Common myeloid progenitor, CD34-positive (primary cell): Measurements from ENCODE around the gene MEIOSIN.
"Not testable (repeated sequence)": the region's sequence is repeated elsewhere in the genome, so short reads cannot be mapped to it uniquely, and the experiment has no call there.

Experiments
- CTCF ChIA-PET: fragments of 350-600 bp; sonication (Branson Sonifier 250); formaldehyde crosslinking; loops from one replicate; lab custom pipeline; 2021; ENCODE audit warnings: antibody characterized with exemption; lab: Charles Lee
- POLR2A ChIA-PET: fragments of 350-600 bp; sonication (Branson Sonifier 250); formaldehyde crosslinking; loops from one replicate; lab custom pipeline; 2021; ENCODE audit warnings: antibody characterized with exemption; lab: Charles Lee
- DNase-seq, 3 donors: peaks; one replicate each; pipeline versions ENCODE4 v3.0.0 to v3.0.0-alpha.2; 2013
- H3K27ac ChIP-seq, 2 experiments: 1 replicate in 1 of 2; 2 replicates in 1 of 2; pipeline ENCODE4 v1.7.0; 2013; ENCODE audit warnings: inconsistent platforms in 2 of 2, low read length in 2 of 2, mild to moderate bottlenecking in 2 of 2, low read depth in 1 of 2, moderate library complexity in 1 of 2; ENCODE audit not compliant: severe bottlenecking in 2 of 2, insufficient read depth in 1 of 2, poor library complexity in 1 of 2
- H3K27me3 ChIP-seq, 5 experiments: replicated peaks in 2 of 5; 1 replicate in 3 of 5; 2 replicates in 2 of 5; pipeline versions ENCODE4 v1.6.1 to v1.7.0; 2013; ENCODE audit warnings: low read length in 4 of 5, mild to moderate bottlenecking in 2 of 5, moderate library complexity in 2 of 5, inconsistent platforms in 1 of 5; ENCODE audit not compliant: insufficient read depth in 5 of 5, control insufficient read depth in 4 of 5
- H3K36me3 ChIP-seq, 4 experiments: 1 replicate in 2 of 4; 2 replicates in 2 of 4; pipeline versions ENCODE4 v1.6.1 to v1.7.0; 2013; ENCODE audit warnings: low read length in 3 of 4, control low read depth in 1 of 4, mild to moderate bottlenecking in 1 of 4; ENCODE audit not compliant: control insufficient read depth in 4 of 4, insufficient read depth in 4 of 4
- H3K4me1 ChIP-seq, 4 experiments: 1 replicate in 3 of 4; 2 replicates in 1 of 4; pipeline versions ENCODE4 v1.6.1 to v1.7.1; 2013; ENCODE audit warnings: low read length in 3 of 4, mild to moderate bottlenecking in 3 of 4, control low read depth in 1 of 4, inconsistent platforms in 1 of 4, moderate library complexity in 1 of 4; ENCODE audit not compliant: control insufficient read depth in 4 of 4, insufficient read depth in 4 of 4; ENCODE audit errors: control extremely low read depth in 1 of 4
- H3K4me3 ChIP-seq, 7 experiments: 1 replicate in 4 of 7; 2 replicates in 3 of 7; pipeline versions ENCODE4 v1.5.1 to v1.7.0; 2013; ENCODE audit warnings: mild to moderate bottlenecking in 7 of 7, low read length in 6 of 7, moderate library complexity in 6 of 7, inconsistent platforms in 2 of 7, low read depth in 2 of 7, control low read depth in 1 of 7; ENCODE audit not compliant: insufficient read depth in 4 of 7, control insufficient read depth in 1 of 7; ENCODE audit errors: extremely low read depth in 1 of 7
- H3K9me3 ChIP-seq, 5 experiments: 1 replicate in 4 of 5; 2 replicates in 1 of 5; pipeline versions ENCODE4 v1.6.1 to v1.7.1; 2013; ENCODE audit warnings: low read length in 4 of 5, mild to moderate bottlenecking in 2 of 5, inconsistent platforms in 1 of 5, low read depth in 1 of 5, moderate library complexity in 1 of 5; ENCODE audit not compliant: control insufficient read depth in 4 of 5, insufficient read depth in 2 of 5; ENCODE audit errors: control extremely low read depth in 1 of 5
- WGBS: methylation state at CpG from one replicate; pipeline ENCODE4 v1.1.5; 2013; ENCODE audit not compliant: insufficient coverage; 5-methylcytosine and 5-hydroxymethylcytosine counted together

The MEIOSIN gene

DNA sequence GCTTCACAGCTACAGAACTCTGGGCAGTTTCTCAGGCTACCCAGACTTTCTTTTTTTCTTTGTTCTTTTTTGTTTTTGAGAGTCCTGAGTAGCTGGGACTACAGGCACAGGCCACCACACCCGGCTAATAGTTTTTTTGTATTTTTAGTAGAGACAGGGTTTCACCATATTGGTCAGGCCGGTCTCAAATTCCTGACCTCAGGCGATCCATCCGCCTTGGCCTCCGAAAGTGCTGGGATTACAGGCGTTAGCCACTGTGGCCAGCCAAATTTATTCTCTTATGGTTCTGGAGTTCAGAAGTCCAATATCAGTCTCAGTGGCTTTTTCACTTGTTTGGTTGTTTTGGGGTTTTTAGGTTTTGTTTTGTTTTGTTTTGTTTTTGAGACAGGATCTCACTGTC is 12.4 kb downstream of the MEIOSIN start:
- no peaks in the 10 kb centered on the region for H3K9me3 ChIP-seq
- ChIA-PET POLR2A (no interaction called here), CTCF (no interaction called here)
- no peak overlapping the region for H3K4me3 ChIP-seq
- 97% methylated on average over 5 of the region's 6 CpGs for WGBS
- H3K4me1 ChIP-seq = no peaks in the 10 kb centered on the region
- no peak overlapping the region for H3K27ac ChIP-seq
- DNase-seq = no peak
- no peaks in the 10 kb centered on the region for H3K36me3 ChIP-seq
- H3K27me3 ChIP-seq = peaks cover 0 to 8% (median 2%) of the 10 kb centered on the region in 5 experiments

DNA sequence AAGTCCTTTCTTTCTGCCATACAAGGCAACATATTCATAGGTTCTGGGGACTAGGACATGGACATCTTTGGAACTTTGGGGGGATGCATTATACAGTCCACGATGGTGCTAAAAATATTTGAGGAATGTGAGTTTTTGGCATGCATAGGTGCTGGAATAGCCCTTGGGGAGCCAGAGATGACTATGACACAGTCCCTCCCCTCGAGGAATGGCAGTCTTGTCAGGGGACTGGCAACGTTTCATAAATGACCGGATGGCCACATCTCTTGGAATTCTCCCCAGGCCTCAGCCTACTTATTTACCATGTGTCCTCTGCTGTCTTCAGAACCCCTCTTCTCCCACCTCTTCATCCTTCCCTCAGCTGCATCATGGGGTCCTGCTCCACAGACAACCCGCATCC is 13.6 kb downstream of the MEIOSIN start:
- ChIA-PET POLR2A (no interaction called here), CTCF (no interaction called here)
- H3K36me3 ChIP-seq = no peaks in the 10 kb centered on the region
- DNase-seq = no peak
- no peak overlapping the region for H3K4me3 ChIP-seq
- H3K27ac ChIP-seq = no peak overlapping the region
- 100% methylated on average over 2 of the region's 5 CpGs for whole genome bisulfite sequencing
- no peaks in the 10 kb centered on the region for H3K9me3 ChIP-seq
- H3K4me1 ChIP-seq = no peaks in the 10 kb centered on the region
- H3K27me3 ChIP-seq = peaks cover 0 to 8% (median 2%) of the 10 kb centered on the region in 5 experiments

DNA sequence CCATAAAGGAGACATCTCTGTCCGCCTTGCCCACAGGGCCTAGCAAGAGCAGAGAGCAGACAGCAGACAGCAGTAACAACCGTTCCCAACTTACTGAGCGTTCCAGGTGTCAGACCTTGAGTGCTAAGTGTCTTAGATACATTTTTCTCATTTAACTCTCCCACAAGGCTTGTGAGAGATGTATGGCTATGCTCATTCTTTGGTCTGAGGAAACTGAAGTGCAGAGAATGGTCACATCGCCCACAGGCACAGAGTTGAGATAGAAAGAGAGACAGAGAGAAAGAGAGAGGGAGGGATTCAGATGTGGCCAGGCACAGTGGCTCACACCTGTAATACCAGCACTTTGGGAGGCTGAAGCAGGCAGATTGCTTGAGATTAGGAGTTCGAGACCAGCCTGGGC is 14.3 kb downstream of the MEIOSIN start:
- no peaks in the 10 kb centered on the region for H3K9me3 ChIP-seq
- no peak for DNase-seq
- no peak overlapping the region for H3K27ac ChIP-seq
- ChIA-PET CTCF (no interaction called here), POLR2A (no interaction called here)
- no peak overlapping the region for H3K4me3 ChIP-seq
- H3K36me3 ChIP-seq = no peaks in the 10 kb centered on the region
- H3K27me3 ChIP-seq = peaks cover 0 to 8% (median 2%) of the 10 kb centered on the region in 5 experiments
- WGBS = 90% methylated on average over 4 of the region's 5 CpGs
- H3K4me1 ChIP-seq = no peaks in the 10 kb centered on the region

DNA sequence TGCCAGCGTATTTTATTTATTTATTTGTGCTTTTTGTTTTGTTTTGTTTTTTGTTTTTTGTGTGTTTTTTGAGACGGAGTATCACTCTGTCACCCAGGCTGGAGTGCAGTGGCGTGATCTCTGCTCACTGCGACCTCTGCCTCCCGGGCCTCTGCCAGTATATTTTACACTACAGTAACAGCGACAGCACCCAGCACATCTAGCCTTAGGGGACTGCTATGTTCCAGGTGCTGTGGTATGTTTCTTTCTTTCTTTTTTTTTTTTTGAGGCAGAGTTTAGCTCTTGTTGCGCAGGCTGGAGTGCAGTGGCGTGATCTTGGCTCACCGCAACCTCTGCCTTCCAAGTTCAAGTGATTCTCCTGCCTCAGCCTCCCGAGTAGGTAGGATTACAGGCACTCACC is 18.2 kb downstream of the MEIOSIN start:
- WGBS = 100% methylated on average over 2 of the region's 10 CpGs
- H3K27ac ChIP-seq, H3K9me3 ChIP-seq, H3K4me1 ChIP-seq, H3K27me3 ChIP-seq, DNase-seq, CTCF ChIA-PET, H3K4me3 ChIP-seq, H3K36me3 ChIP-seq, POLR2A ChIA-PET: not testable (repeated sequence)

DNA sequence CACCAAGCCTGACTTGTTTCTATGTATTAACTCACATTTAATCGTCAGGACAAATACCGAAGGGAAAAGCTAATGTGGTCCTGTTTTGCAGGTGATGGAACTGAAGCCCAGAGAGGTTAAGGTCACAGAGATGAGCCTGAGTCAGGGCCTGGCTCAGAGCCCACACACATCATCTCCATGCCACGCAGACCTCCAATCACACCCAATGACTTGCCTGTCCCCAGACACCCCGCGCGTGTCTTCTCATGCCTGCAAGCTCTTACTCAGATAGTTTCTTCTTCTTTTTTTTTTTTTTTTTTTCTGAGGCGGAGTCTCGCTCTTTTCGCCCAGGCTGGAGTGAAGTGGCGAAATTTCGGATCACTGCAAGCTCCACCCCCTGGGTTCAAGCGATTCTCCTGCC is 19.4 kb downstream of the MEIOSIN start:
- no peaks in the 10 kb centered on the region for H3K9me3 ChIP-seq
- WGBS = 98% methylated on average over 9 of the region's 12 CpGs
- H3K4me1 ChIP-seq = no peaks in the 10 kb centered on the region
- no peak overlapping the region for H3K4me3 ChIP-seq
- no peak overlapping the region for H3K27ac ChIP-seq
- H3K27me3 ChIP-seq = peaks cover 0 to 6% (median 0%) of the 10 kb centered on the region in 5 experiments
- H3K36me3 ChIP-seq = no peaks in the 10 kb centered on the region
- DNase-seq = no peak
- POLR2A ChIA-PET = no interaction called here
- CTCF ChIA-PET = interaction anchor here (0.8 to 1.9 kb wide), 2 partner anchors 10 to 17 kb away, joined by 3 to 6 read pairs; no protein-coding TSS in a partner anchor

DNA sequence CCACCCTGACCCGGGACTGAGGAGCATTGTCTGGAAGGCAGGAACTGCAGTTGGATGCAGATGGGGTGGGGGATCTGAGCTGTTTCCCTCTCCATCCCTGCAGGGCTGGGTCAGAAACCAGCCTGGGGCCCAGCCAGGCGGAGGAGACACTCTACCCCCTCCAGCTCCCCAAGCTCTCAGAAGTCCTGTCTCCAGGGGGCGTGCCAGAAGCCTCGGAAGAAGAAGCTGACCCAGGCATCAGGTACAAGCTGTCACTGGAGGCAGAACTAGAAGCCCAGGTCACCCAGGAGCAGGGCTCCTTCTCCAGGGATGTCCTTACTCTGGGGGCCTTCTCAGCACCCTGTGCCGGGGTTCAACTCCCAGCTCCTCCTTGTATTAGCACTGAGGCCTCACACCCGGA is 20.3 kb downstream of the MEIOSIN start:
- DNase-seq = no peak
- Histone ChIP-seq H3K9me3 (no peaks in the 10 kb centered on the region), H3K36me3 (no peaks in the 10 kb centered on the region), H3K27me3 (peaks cover 0 to 6% (median 0%) of the 10 kb centered on the region in 5 experiments), H3K4me3 (no peak overlapping the region), H3K27ac (no peak overlapping the region), H3K4me1 (no peaks in the 10 kb centered on the region)
- ChIA-PET CTCF (interaction anchor here (0.9 to 1.9 kb wide), 2 partner anchors 11 to 16 kb away, joined by 3 to 6 read pairs; no protein-coding TSS in a partner anchor), POLR2A (no interaction called here)
- 100% methylated on average over 4 of the region's 6 CpGs for WGBS

DNA sequence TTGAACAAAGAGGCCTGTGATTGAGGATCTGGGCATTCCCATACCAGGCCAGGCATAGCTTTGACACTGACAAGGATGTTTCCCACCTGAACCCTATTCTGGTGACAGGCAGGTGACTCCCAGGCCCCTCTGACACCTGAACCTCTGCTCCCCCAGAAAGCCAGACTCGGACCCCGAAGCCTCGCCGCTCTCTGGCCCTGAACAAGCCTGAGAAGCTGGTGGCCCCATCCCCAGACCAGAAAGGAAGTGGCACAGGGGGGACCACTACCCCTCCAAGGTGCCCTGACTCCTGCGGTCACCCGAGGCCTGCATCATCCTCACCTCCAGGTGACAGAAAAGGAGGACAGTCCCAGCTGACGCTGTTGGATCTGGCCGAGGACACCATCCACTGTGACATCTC is 21.1 kb downstream of the MEIOSIN start:
- CTCF ChIA-PET = interaction anchor here (0.9 to 1.9 kb wide), 3 partner anchors 10 to 46 kb away, joined by 3 to 6 read pairs (median 3); no protein-coding TSS in a partner anchor
- Histone ChIP-seq H3K4me1 (no peaks in the 10 kb centered on the region), H3K27ac (no peak overlapping the region), H3K27me3 (peaks cover 0 to 8% (median 0%) of the 10 kb centered on the region in 5 experiments), H3K4me3 (no peak overlapping the region), H3K36me3 (no peaks in the 10 kb centered on the region), H3K9me3 (no peaks in the 10 kb centered on the region)
- DNase-seq = no peak
- POLR2A ChIA-PET = no interaction called here
- 95% methylated on average over 8 of the region's 8 CpGs for WGBS
